ENCODE results near the gene PTPRR.

PTPRR gene

GRCh38 chr12:70605976-70606375 is 314.6 kb downstream of the PTPRR start:
- DNase-seq (ENCODE audit: low spot score): no peak

- no peak for DNase-seq (ENCODE audit: low spot score)
Observed at GRCh38 chr12:70604662-70605061, 315.9 kb downstream of the PTPRR start.

GRCh38 chr12:70603044-70603443 is 317.5 kb downstream of the PTPRR start:
- DNase-seq (ENCODE audit: low spot score): no peak

- DNase-seq (ENCODE audit: low spot score): peak; percentile 75
Observed at GRCh38 chr12:70598467-70599193, 321.9 kb downstream of the PTPRR start.

GRCh38 chr12:70592664-70593063 is 327.9 kb downstream of the PTPRR start:
- DNase-seq (ENCODE audit: low spot score): no peak

GRCh38 chr12:70590549-70591226 is 329.9 kb downstream of the PTPRR start:
- DNase-seq (ENCODE audit: low spot score): no peak

GRCh38 chr12:70590051-70590450 is 330.5 kb downstream of the PTPRR start:
- peak; percentile 85 for DNase-seq (ENCODE audit: low spot score)
